ENCODE measurements around the gene CCT6A.
"Not testable (repeated sequence)": the region's sequence is repeated elsewhere in the genome, so short reads cannot be mapped to it uniquely, and the experiment has no call there.

The CCT6A gene
- total RNA-seq: 66.0 to 96.3 (median 73.4) reads per million in 4 donors

GRCh38 chr7:56051339-56052191, at the start of gene CCT6A, which contains the start of gene PSPH:
TSS of gene CCT6A (plus strand) at chr7:56051765. CDS start at chr7:56051849, 84 bp downstream.
TSS of gene PSPH (minus strand) at chr7:56051444. CDS start at chr7:56021212, 30,232 bp downstream.
- DNase-seq: peak; percentile 82 to 90 (median 85)

- no peak for DNase-seq
These were observed 47.8 kb upstream of the CCT6A start for GRCh38 chr7:56003749-56004148.

GRCh38 chr7:56007167-56007652, 44.4 kb upstream of the CCT6A start:
- DNase-seq: no peak

- no peak for DNase-seq
These were observed 43.7 kb upstream of the CCT6A start for GRCh38 chr7:56007891-56008290.

- DNase-seq: no peak
These were observed 41.9 kb upstream of the CCT6A start for GRCh38 chr7:56009695-56010094.

- not testable (repeated sequence) for DNase-seq
These were observed 34.5 kb upstream of the CCT6A start for GRCh38 chr7:56017015-56017414.

- DNase-seq: no peak
These were observed 32.1 kb upstream of the CCT6A start for GRCh38 chr7:56019501-56019900.

GRCh38 chr7:56023500-56023899, 28.1 kb upstream of the CCT6A start:
- DNase-seq: no peak

GRCh38 chr7:56026538-56026937, 25.0 kb upstream of the CCT6A start:
- no peak for DNase-seq

- DNase-seq: no peak
These were observed 22.5 kb upstream of the CCT6A start for GRCh38 chr7:56028942-56029630.

GRCh38 chr7:56030340-56030739, 21.2 kb upstream of the CCT6A start:
- DNase-seq: no peak

GRCh38 chr7:56031556-56031955, 20.0 kb upstream of the CCT6A start:
- DNase-seq: not testable (repeated sequence)

GRCh38 chr7:56032578-56032977, 19.0 kb upstream of the CCT6A start:
- DNase-seq: not testable (repeated sequence)

GRCh38 chr7:56033671-56034432, 17.7 kb upstream of the CCT6A start:
- peak; percentile 32 to 82 (median 54) for DNase-seq

- DNase-seq: no peak
These were observed 10.8 kb upstream of the CCT6A start for GRCh38 chr7:56040730-56041129.

GRCh38 chr7:56045758-56046157, 5.8 kb upstream of the CCT6A start:
- DNase-seq: not testable (repeated sequence)

- DNase-seq: no peak
These were observed 4.7 kb upstream of the CCT6A start for GRCh38 chr7:56046721-56047445.

- DNase-seq: not testable (repeated sequence)
These were observed 4.0 kb upstream of the CCT6A start for GRCh38 chr7:56047446-56048116.

- DNase-seq: no peak
These were observed 3.3 kb upstream of the CCT6A start for GRCh38 chr7:56048245-56048644.

GRCh38 chr7:56048763-56049162, 2.8 kb upstream of the CCT6A start:
- not testable (repeated sequence) for DNase-seq

GRCh38 chr7:56051053-56051338, 569 bp upstream of the CCT6A start:
- no peak for DNase-seq

GRCh38 chr7:56053379-56053778, 1.8 kb downstream of the CCT6A start:
- DNase-seq: no peak
